WTC11 (cell line): ENCODE data around the gene SCG5. TPM values are rescaled to one million over a fixed set of nuclear protein-coding genes. Genes with fewer than 3 reads are reported as not detected.

Experiments used
- ATAC-seq: fragments of 200-7000 bp; cut with Tn5 transposase; 2 replicates; pipeline ENCODE4 v1.10.0; 2021; ENCODE audit warnings: mild to moderate bottlenecking, moderate library complexity
- CTCF ChIA-PET: fragments of 300-600 bp; sonication (Branson Sonifier 250); formaldehyde crosslinking; loops from one replicate; lab custom pipeline; 2021; ENCODE audit warnings: antibody characterized with exemption; lab: Charles Lee
- POLR2A ChIA-PET: fragments of 350-600 bp; sonication (Branson Sonifier 250); formaldehyde crosslinking; loops from one replicate; lab custom pipeline; 2021; ENCODE audit warnings: antibody characterized with exemption; lab: Charles Lee
- DNase-seq: peaks from one replicate; pipeline ENCODE4 v3.0.0; 2021; ENCODE audit warnings: low spot score
- H3K27ac Mint-ChIP-seq: 2 replicates; pipeline ENCODE4 v1.8.0; 2021; ENCODE audit warnings: mixed read lengths
- H3K27me3 Mint-ChIP-seq: 2 replicates; pipeline ENCODE4 v1.8.0; 2021; ENCODE audit warnings: low read depth, mild to moderate bottlenecking, moderate library complexity, mixed read lengths
- H3K36me3 Mint-ChIP-seq: 2 replicates; pipeline ENCODE4 v1.8.0; 2021; ENCODE audit warnings: mixed read lengths
- H3K4me1 Mint-ChIP-seq: 2 replicates; pipeline ENCODE4 v1.8.0; 2022; ENCODE audit warnings: mixed read lengths
- H3K4me3 Mint-ChIP-seq: 2 replicates; pipeline ENCODE4 v1.8.0; 2021; ENCODE audit warnings: mild to moderate bottlenecking, moderate library complexity, mixed read lengths
- H3K9me3 Mint-ChIP-seq: 2 replicates; pipeline ENCODE4 v1.8.0; 2021; ENCODE audit warnings: mixed read lengths
- AFF4 ChIP-seq: sonication (generic); formaldehyde crosslinking; IDR thresholded peaks from 2 replicates; pipeline ENCODE4 v1.8.1; 2023; ENCODE audit warnings: mild to moderate bottlenecking, missing genetic modification reagents, borderline replicate concordance
- AR ChIP-seq: fragments of 250-450 bp; sonication (Bioruptor Pico); IDR thresholded peaks from 2 replicates; pipeline ENCODE4 v1.9.0; 2021; ENCODE audit warnings: mild to moderate bottlenecking
- ATF3 ChIP-seq: sonication (generic); formaldehyde crosslinking; conservative IDR thresholded peaks from 2 replicates; pipeline ENCODE4 v1.8.1; 2022; ENCODE audit warnings: mild to moderate bottlenecking, missing genetic modification reagents
- ATF6 ChIP-seq: sonication (generic); formaldehyde crosslinking; IDR thresholded peaks from 2 replicates; pipeline ENCODE4 v1.8.1; 2023; ENCODE audit warnings: mild to moderate bottlenecking, missing genetic modification reagents
- CREM ChIP-seq: sonication (generic); formaldehyde crosslinking; IDR thresholded peaks from 2 replicates; pipeline ENCODE4 v1.8.1; 2022; ENCODE audit warnings: mild to moderate bottlenecking, missing genetic modification reagents, moderate library complexity
- ELF4 ChIP-seq: sonication (generic); formaldehyde crosslinking; IDR thresholded peaks from 2 replicates; pipeline ENCODE4 v1.8.1; 2022; ENCODE audit warnings: low read depth, mild to moderate bottlenecking, moderate library complexity, missing genetic modification reagents
- FOXJ3 ChIP-seq: sonication (generic); formaldehyde crosslinking; IDR thresholded peaks from 2 replicates; pipeline ENCODE4 v1.9.0; 2021; ENCODE audit warnings: missing genetic modification reagents, mild to moderate bottlenecking, borderline replicate concordance
- GABPB1 ChIP-seq: sonication (generic); formaldehyde crosslinking; IDR thresholded peaks from 2 replicates; pipeline ENCODE4 v1.8.1; 2023; ENCODE audit warnings: mild to moderate bottlenecking, missing genetic modification reagents
- IRF1 ChIP-seq: sonication (generic); formaldehyde crosslinking; IDR thresholded peaks from 2 replicates; pipeline ENCODE4 v1.8.0; 2023; ENCODE audit warnings: missing genetic modification reagents
- KAT7 ChIP-seq: sonication (generic); formaldehyde crosslinking; IDR thresholded peaks from 2 replicates; pipeline ENCODE4 v1.8.1; 2023; ENCODE audit warnings: missing genetic modification reagents, mild to moderate bottlenecking, borderline replicate concordance
- NFE2L1 ChIP-seq: sonication (generic); formaldehyde crosslinking; IDR thresholded peaks from 2 replicates; pipeline ENCODE4 v1.8.1; 2023; ENCODE audit warnings: missing genetic modification reagents
- SMAD3 ChIP-seq: sonication (generic); formaldehyde crosslinking; IDR thresholded peaks from 2 replicates; pipeline ENCODE4 v1.8.0; 2022; ENCODE audit warnings: missing genetic modification reagents, mild to moderate bottlenecking, borderline replicate concordance
- SOX15 ChIP-seq: fragments of 250-450 bp; sonication (Bioruptor Pico); IDR thresholded peaks from 2 replicates; pipeline ENCODE4 v1.9.0; 2021; ENCODE audit warnings: mild to moderate bottlenecking
- STAT6 ChIP-seq: sonication (generic); formaldehyde crosslinking; conservative IDR thresholded peaks from 2 replicates; pipeline ENCODE4 v1.8.1; 2023; ENCODE audit warnings: mild to moderate bottlenecking, low read depth, missing genetic modification reagents, moderate library complexity
- USF1 ChIP-seq: sonication (generic); formaldehyde crosslinking; IDR thresholded peaks from 2 replicates; pipeline ENCODE4 v1.8.0; 2022; ENCODE audit warnings: mild to moderate bottlenecking, missing genetic modification reagents
- ZNF416 ChIP-seq: fragments of 250-450 bp; sonication (Bioruptor Pico); IDR thresholded peaks from 2 replicates; pipeline ENCODE4 v1.9.0; 2021; ENCODE audit warnings: mild to moderate bottlenecking, inconsistent platforms
- ZNF425 ChIP-seq: fragments of 250-450 bp; sonication (Bioruptor Pico); conservative IDR thresholded peaks from 2 replicates; pipeline ENCODE4 v1.9.0; 2021; ENCODE audit warnings: mild to moderate bottlenecking
- total RNA-seq: library from RNA; stranded (reverse); gene quantifications from 3 replicates; pipeline ENCODE4 v1.2.3, GENCODE V29; 2021

Gene SCG5
- total RNA-seq, 1 experiment from 2014 or later, result 14.2 TPM

GRCh38 chr15:32657941-32658340 is 16.4 kb downstream of the SCG5 start:
- DNase-seq (no peak), ATAC-seq (no peak)
- H3K9me3 Mint-ChIP-seq, result no peaks in the 10 kb centered on the region
- POLR2A ChIA-PET, result no interaction called here
- no peak overlapping the region for H3K27ac Mint-ChIP-seq
- no peaks in the 10 kb centered on the region for H3K27me3 Mint-ChIP-seq
- CTCF ChIA-PET, result interaction anchor here (2.7 to 2.9 kb wide), 2 partner anchors 9 to 336 kb away, joined by 11 to 12 read pairs; no protein-coding TSS in a partner anchor
- H3K4me1 Mint-ChIP-seq, result peaks cover 12% of the 10 kb centered on the region
- no peak overlapping the region for H3K4me3 Mint-ChIP-seq
- TF ChIP-seq GABPB1 (CRISPR knock-in tag) (no peak), ELF4 (no peak), SOX15 (CRISPR knock-in tag) (no peak), CREM (CRISPR knock-in tag) (no peak), NFE2L1 (no peak), AR (CRISPR knock-in tag) (no peak), ATF3 (CRISPR knock-in tag) (no peak), AFF4 (CRISPR knock-in tag) (no peak), ATF6 (CRISPR knock-in tag) (no peak), FOXJ3 (no peak), USF1 (CRISPR knock-in tag) (no peak), SMAD3 (no peak)
- H3K36me3 Mint-ChIP-seq, result peaks cover 4% of the 10 kb centered on the region; the same call in 1 of the 2 replicates

GRCh38 chr15:32659340-32660155 is 18.0 kb downstream of the SCG5 start:
- ATAC-seq (no peak), DNase-seq (no peak)
- ChIA-PET POLR2A (no interaction called here), CTCF (interaction anchor here (1.2 to 2.7 kb wide), 4 partner anchors 8 to 296 kb away, joined by 4 to 14 read pairs (median 8); no protein-coding TSS in a partner anchor)
- TF ChIP-seq CREM (CRISPR knock-in tag) (no peak), STAT6 (CRISPR knock-in tag) (no peak), IRF1 (CRISPR knock-in tag) (no peak), ZNF425 (CRISPR knock-in tag) (no peak), KAT7 (no peak), ZNF416 (no peak)
- Mint-ChIP-seq H3K36me3 (peaks cover 2% of the 10 kb centered on the region; the same call in 1 of the 2 replicates), H3K27me3 (no peaks in the 10 kb centered on the region), H3K9me3 (no peaks in the 10 kb centered on the region), H3K4me3 (no peak overlapping the region), H3K4me1 (peaks cover 2% of the 10 kb centered on the region), H3K27ac (no peak overlapping the region)
